ENCODE measurements around the gene BABAM2.

BABAM2 gene

GRCh38 chr2:28360718-28361293, 470.3 kb downstream of the BABAM2 start:
- TF ChIP-seq Cebpa-rat (IDR thresholded peaks at IDR 0.05), result no peak
- H3K4me2 ChIP-seq, result peak overlapping the region; percentile 99
- no peaks in the 10 kb centered on the region for H3K27me3 ChIP-seq
- no peaks in the 10 kb centered on the region for H4K20me1 ChIP-seq
- H3K9me3 ChIP-seq, result no peaks in the 10 kb centered on the region
- peak overlapping the region; percentile 4; the same call in 1 of the 2 replicates for H3K9ac ChIP-seq
- H3K4me1 ChIP-seq, result peaks cover 79% of the 10 kb centered on the region
- H3K36me3 ChIP-seq, result no peaks in the 10 kb centered on the region
- H3K27ac ChIP-seq, result peak overlapping the region; percentile 43
- H3K4me3 ChIP-seq, result 0 out of 2 replicates have a peak overlapping the region, but pooled peaks have one; percentile 44

DNA sequence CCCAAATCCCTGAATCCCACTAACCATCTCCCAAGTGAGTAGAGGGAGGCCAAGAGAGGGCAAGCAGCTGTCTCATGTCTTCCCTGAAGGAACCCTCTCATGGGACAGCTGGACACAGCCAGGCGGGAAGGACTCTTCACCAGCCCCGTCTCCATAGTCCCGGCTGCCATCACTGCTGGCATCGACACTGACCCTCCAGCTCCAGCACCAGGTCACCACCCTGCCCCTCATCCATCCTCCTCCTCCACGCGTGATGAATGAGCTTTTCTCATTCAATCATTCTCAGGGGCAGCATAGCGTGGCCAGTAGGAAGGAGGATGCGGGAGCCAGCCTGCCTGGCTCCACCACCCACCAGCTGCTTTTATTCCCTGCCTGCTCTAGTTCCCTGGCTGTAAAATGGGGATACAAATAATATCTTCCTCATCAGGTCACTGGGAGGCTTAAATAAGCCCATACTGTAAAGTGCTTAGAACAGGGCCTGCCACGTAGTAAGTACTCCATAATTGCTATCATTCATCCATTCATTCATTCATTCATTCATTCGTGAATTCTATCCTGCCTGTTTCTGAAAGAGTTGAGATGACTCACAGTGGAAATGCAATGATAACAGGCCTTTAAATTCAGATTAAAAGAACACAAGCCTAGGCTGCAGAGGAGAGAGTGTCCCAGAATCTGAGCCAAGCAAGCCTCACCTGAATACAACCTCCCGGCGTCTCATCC, 471.6 kb downstream of the BABAM2 start:
- no peaks in the 10 kb centered on the region for H3K36me3 ChIP-seq
- no peak overlapping the region for H3K4me2 ChIP-seq
- no peak overlapping the region for H3K9ac ChIP-seq
- H3K27ac ChIP-seq, result no peak overlapping the region
- H3K9me3 ChIP-seq, result no peaks in the 10 kb centered on the region
- H4K20me1 ChIP-seq, result no peaks in the 10 kb centered on the region
- H3K27me3 ChIP-seq, result no peaks in the 10 kb centered on the region
- H3K4me1 ChIP-seq, result peaks cover 83% of the 10 kb centered on the region
- H3K4me3 ChIP-seq, result no peak overlapping the region
- no peak for TF ChIP-seq Cebpa-rat (IDR thresholded peaks at IDR 0.05)

DNA sequence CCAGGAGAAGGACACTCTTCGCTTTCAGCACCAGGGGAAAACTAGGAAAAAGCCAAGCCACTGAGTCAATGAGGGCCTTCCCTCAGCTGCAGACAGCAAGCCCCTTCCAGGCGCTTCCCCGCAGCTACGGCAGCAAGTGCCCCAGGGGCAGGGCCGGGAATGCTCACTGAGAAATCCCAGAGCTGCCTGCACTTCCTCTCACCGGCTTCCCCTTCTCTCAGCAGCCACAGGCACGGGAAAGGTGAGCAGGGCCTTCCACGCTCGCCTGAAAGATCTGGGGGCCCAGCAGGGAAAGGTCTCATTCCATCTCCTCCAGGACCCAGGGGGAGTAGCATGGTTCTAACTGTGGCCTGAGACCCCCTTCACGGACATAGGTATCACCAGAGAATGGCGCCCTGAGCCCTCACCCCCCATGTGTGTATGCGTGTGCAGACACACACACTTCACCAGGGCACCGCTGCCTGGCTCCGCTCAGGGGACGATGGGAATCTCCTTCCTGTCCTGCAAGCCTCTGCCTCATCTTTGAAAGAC, 472.5 kb downstream of the BABAM2 start:
- H3K4me1 ChIP-seq, result peaks cover 92% of the 10 kb centered on the region

DNA sequence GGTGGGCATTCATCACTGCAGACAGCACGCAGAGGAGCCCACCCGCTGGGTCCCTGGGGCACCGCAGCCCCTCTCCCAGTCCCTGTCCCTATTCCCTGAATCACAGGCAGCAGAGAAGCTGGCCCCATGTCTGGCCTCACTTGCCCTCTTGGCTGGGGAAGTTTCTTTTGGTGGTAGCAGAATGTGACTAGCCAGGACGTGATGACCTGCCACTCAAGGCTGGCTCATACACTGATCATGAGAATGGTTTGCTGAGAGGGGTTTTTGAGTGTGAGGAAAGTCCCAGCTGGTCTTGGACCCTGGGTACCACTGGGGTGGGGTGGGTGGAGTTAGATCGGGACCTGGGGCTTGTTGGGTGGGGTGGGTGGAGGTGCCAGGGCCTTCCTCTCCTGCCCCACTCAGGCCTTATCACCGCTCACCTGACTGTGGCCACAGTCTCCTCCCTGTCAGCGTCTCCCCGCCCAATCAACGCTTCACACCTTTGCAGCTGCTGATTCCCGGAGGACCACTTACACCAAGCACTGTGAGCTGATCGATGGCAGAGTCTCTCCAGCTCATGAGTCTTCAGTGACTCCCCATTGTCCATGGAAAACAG, 473.3 kb downstream of the BABAM2 start:
- H3K4me1 ChIP-seq, result peaks cover 90% of the 10 kb centered on the region
- no peaks in the 10 kb centered on the region for H3K27me3 ChIP-seq
- no peak overlapping the region for H3K9ac ChIP-seq
- H3K4me2 ChIP-seq, result peak overlapping the region; percentile 85; the same call in 1 of the 2 replicates
- TF ChIP-seq Cebpa-rat (IDR thresholded peaks at IDR 0.05), result no peak
- H3K36me3 ChIP-seq, result no peaks in the 10 kb centered on the region
- no peak overlapping the region for H3K27ac ChIP-seq
- H3K4me3 ChIP-seq, result no peak overlapping the region
- H3K9me3 ChIP-seq, result no peaks in the 10 kb centered on the region
- no peaks in the 10 kb centered on the region for H4K20me1 ChIP-seq

More for the DNA sequence above, 472.5 kb downstream of the BABAM2 start:
- Histone ChIP-seq H3K9ac (no peak overlapping the region), H4K20me1 (no peaks in the 10 kb centered on the region), H3K4me3 (no peak overlapping the region), H3K9me3 (no peaks in the 10 kb centered on the region), H3K27me3 (no peaks in the 10 kb centered on the region), H3K36me3 (no peaks in the 10 kb centered on the region), H3K27ac (no peak overlapping the region), H3K4me2 (peak overlapping the region; percentile 27)
- TF ChIP-seq Cebpa-rat (IDR thresholded peaks at IDR 0.05), result no peak

GRCh38 chr2:28364610-28365009, 474.1 kb downstream of the BABAM2 start:
- H3K9me3 ChIP-seq, result no peaks in the 10 kb centered on the region
- peaks cover 82% of the 10 kb centered on the region for H3K4me1 ChIP-seq
- H3K27ac ChIP-seq, result 0 out of 2 replicates have a peak overlapping the region, but pooled peaks have one; percentile 91
- no peaks in the 10 kb centered on the region for H4K20me1 ChIP-seq
- no peak overlapping the region for H3K9ac ChIP-seq
- no peaks in the 10 kb centered on the region for H3K27me3 ChIP-seq
- H3K4me2 ChIP-seq, result peak overlapping the region; percentile 85
- H3K36me3 ChIP-seq, result no peaks in the 10 kb centered on the region
- no peak overlapping the region for H3K4me3 ChIP-seq
- TF ChIP-seq Cebpa-rat (IDR thresholded peaks at IDR 0.05), result no peak

DNA sequence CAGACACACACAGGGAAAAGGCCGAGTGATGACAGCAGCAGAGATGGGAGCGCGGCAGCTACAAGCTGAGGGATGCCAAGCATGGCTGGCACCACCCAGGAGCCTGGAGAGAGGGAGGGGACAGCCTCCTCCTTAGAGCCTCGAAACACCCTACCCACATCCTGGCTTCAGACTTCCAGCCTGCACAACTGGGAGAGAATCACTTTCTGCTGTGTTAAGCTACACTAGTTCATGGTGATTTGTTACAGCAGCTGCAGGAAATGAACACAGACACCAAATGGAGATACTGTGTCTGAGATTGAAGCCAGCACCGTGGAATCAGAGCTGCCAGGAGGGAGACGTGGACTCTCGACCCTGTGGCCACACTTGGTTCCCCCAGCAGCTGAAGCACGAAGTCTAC, 474.6 kb downstream of the BABAM2 start:
- no peak for TF ChIP-seq Cebpa-rat (IDR thresholded peaks at IDR 0.05)
- H3K27me3 ChIP-seq, result no peaks in the 10 kb centered on the region
- no peak overlapping the region for H3K4me3 ChIP-seq
- H3K4me1 ChIP-seq, result peaks cover 76% of the 10 kb centered on the region
- H3K9ac ChIP-seq, result 0 out of 2 replicates have a peak overlapping the region, but pooled peaks have one; percentile 26
- no peaks in the 10 kb centered on the region for H4K20me1 ChIP-seq
- peak overlapping the region; percentile 85 for H3K4me2 ChIP-seq
- no peaks in the 10 kb centered on the region for H3K9me3 ChIP-seq
- no peaks in the 10 kb centered on the region for H3K36me3 ChIP-seq
- H3K27ac ChIP-seq, result peak overlapping the region; percentile 91

- Histone ChIP-seq H3K4me3 (no peak overlapping the region), H3K9ac (peak overlapping the region; percentile 39; the same call in 1 of the 2 replicates), H4K20me1 (no peaks in the 10 kb centered on the region), H3K4me1 (peaks cover 67% of the 10 kb centered on the region), H3K36me3 (no peaks in the 10 kb centered on the region), H3K4me2 (peak overlapping the region; percentile 85), H3K27ac (peak overlapping the region; percentile 91), H3K9me3 (no peaks in the 10 kb centered on the region), H3K27me3 (no peaks in the 10 kb centered on the region)
- TF ChIP-seq Cebpa-rat (IDR thresholded peaks at IDR 0.05), result no peak
Observed at GRCh38 chr2:28366149-28366495, 475.6 kb downstream of the BABAM2 start.

DNA sequence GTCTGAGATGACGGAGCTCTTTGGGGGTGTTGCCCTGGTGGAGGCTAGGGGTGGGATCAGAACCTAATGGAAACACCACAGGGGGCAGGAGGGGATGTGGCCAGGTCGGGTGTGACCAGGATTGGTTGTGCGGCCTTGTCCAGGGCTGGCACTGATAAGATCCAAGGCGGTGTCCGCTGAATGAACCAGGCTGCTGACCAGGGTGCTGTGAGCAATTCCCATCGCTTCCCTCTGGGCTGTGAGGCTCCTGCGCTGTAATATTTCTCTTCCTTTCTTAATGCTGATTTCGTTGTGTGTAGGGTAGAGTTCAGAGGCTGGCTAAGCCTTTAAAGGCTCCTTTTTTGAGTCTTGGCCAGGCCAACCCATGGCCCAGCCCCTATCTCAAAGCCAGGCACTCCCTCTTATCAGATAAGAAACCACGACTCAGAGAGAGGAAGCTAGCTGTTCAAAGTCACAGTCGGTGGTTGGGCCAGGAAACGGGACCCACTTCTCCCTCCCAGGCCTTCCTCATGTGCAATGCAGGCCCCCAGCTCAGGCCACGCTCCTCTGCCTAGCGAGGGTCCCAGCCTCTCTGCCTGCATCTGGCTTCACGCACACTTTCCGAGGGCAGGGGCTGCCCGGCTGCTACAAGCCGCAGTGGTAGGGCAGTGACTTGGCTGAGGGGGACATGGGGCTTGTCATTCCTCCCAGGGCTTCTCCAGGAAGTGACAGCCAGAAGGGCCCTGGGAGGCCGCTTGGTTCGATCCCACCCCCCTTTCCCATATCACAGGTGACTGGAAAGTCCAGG, 476.2 kb downstream of the BABAM2 start:
- no peaks in the 10 kb centered on the region for H3K27me3 ChIP-seq
- H3K9ac ChIP-seq, result peak overlapping the region; percentile 60
- H3K27ac ChIP-seq, result peak overlapping the region; percentile 91
- peaks cover 61% of the 10 kb centered on the region for H3K4me1 ChIP-seq
- H3K4me3 ChIP-seq, result 0 out of 2 replicates have a peak overlapping the region, but pooled peaks have one; percentile 28
- no peak for TF ChIP-seq Cebpa-rat (IDR thresholded peaks at IDR 0.05)
- no peaks in the 10 kb centered on the region for H3K36me3 ChIP-seq
- H4K20me1 ChIP-seq, result no peaks in the 10 kb centered on the region
- H3K9me3 ChIP-seq, result no peaks in the 10 kb centered on the region
- H3K4me2 ChIP-seq, result peak overlapping the region; percentile 85

DNA sequence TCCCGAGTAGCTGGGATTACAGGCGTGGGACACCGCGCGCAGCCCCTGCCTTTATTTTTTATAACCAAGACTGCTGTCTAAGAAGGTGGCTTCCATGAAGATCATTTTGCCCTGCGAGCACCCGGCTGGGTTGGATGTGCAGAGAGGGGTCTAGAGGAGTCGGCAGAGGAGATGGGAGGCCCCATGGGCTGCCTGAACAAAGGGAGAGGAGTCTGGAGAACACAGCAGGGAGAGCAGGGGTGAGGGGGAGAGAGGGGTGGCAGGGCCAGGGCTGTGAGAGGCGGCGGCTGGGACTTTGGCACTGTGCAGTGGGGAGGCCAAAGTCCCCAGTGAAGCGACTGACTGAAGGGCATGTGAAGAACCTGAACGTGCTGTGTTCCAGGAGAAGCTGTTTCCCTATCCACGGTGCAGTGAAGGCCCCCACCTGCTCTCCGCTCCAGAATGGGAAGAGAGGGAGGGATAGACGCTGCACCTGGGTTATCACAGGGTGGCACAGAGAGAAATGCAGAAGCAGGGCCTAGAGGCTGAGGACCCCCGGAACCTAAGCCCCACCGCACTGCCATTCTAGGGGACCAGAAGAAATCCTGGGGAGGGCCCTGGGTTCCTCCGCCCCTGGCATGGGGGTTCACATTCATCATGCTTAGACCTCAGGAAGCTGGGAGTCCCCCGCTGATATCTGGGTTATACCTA, 477.3 kb downstream of the BABAM2 start:
- Histone ChIP-seq H3K27ac (peak overlapping the region; percentile 91), H3K27me3 (no peaks in the 10 kb centered on the region), H3K4me2 (peak overlapping the region; percentile 85), H3K9me3 (no peaks in the 10 kb centered on the region), H3K4me1 (peaks cover 53% of the 10 kb centered on the region), H4K20me1 (no peaks in the 10 kb centered on the region), H3K36me3 (no peaks in the 10 kb centered on the region), H3K9ac (peak overlapping the region; percentile 60; the same call in 1 of the 2 replicates), H3K4me3 (no peak overlapping the region)
- TF ChIP-seq Cebpa-rat (IDR thresholded peaks at IDR 0.05), result no peak
